Lower lobe of right lung (tissue), 2 donors: ENCODE measurements around the gene FAM53B. TPM values are rescaled to one million over a fixed set of nuclear protein-coding genes. Genes with fewer than 3 reads are reported as not detected.

Experiments
- ATAC-seq, 2 donors: fragments of 200-7000 bp; cut with Tn5 transposase; one replicate each; pipeline ENCODE4 v1.9.1; 2020 to 2022; ENCODE audit warnings: mild to moderate bottlenecking in 2 of 2, moderate library complexity in 2 of 2
- DNase-seq: peaks from one replicate; pipeline ENCODE4 v3.0.0-alpha.2; 2020
- H3K27ac ChIP-seq: fragments of 200-600 bp; one replicate; pipeline ENCODE4 v1.8.0; 2022
- H3K27me3 ChIP-seq: fragments of 200-600 bp; one replicate; pipeline ENCODE4 v1.8.0; 2022; ENCODE audit warnings: low read depth
- H3K36me3 ChIP-seq: fragments of 200-600 bp; one replicate; pipeline ENCODE4 v1.8.0; 2022; ENCODE audit warnings: mild to moderate bottlenecking
- H3K4me1 ChIP-seq: fragments of 200-600 bp; one replicate; pipeline ENCODE4 v1.8.0; 2022
- H3K4me3 ChIP-seq: fragments of 200-600 bp; one replicate; pipeline ENCODE4 v1.8.0; 2022; ENCODE audit warnings: mild to moderate bottlenecking
- H3K9me3 ChIP-seq: fragments of 200-600 bp; one replicate; pipeline ENCODE4 v1.8.0; 2022
- CTCF ChIP-seq: fragments of 200-600 bp; IDR thresholded peaks from one replicate; pipeline ENCODE4 v1.8.0; 2022; ENCODE audit warnings: antibody characterized with exemption, mild to moderate bottlenecking
- intact Hi-C: fragments of 100-400 bp; cut with DNase I; formaldehyde crosslinking; loops from one replicate; pipeline ENCODE4 v1.11.0; 2022
- total RNA-seq: library from RNA; stranded (reverse); fragmentation: NEBNext Ultra II Directional; extraction: Animal tissue kit (Norgen Biotek cat#: 25700); gene quantifications from one replicate; pipeline ENCODE4 v1.2.1, GENCODE V29; 2021
- donor health status: DM: no; HTN: yes; CAD: no; lungs with severe emphysema.

FAM53B gene
- total RNA-seq, 1 donor from 2014 or later = 40.7 TPM

GRCh38 chr10:124724279-124725027 lies 19.7 kb downstream of the FAM53B start:
- peaks cover 100% of the 10 kb centered on the region for H3K4me1 ChIP-seq

GRCh38 chr10:124723826-124724225 lies 20.4 kb downstream of the FAM53B start:
- Histone ChIP-seq H3K36me3 (no peaks in the 10 kb centered on the region), H3K27ac (peak overlapping the region; percentile 84)
- no peak for ATAC-seq

More at GRCh38 chr10:124724279-124725027, 19.7 kb downstream of the FAM53B start:
- TF ChIP-seq CTCF = no peak
- Histone ChIP-seq H3K36me3 (no peaks in the 10 kb centered on the region), H3K4me3 (no peak overlapping the region), H3K9me3 (no peaks in the 10 kb centered on the region), H3K27me3 (no peaks in the 10 kb centered on the region), H3K27ac (peak overlapping the region; percentile 84)
- intact Hi-C loops = no loop called here
- ATAC-seq (no peak), DNase-seq (no peak)

GRCh38 chr10:124722798-124723783 lies 21.1 kb downstream of the FAM53B start:
- no peaks in the 10 kb centered on the region for H3K36me3 ChIP-seq
- TF ChIP-seq CTCF = no peak
- intact Hi-C loops = no loop called here
- peak; percentile 55 to 67 for ATAC-seq
- H3K27ac ChIP-seq = peak overlapping the region; percentile 84
- no peak overlapping the region for H3K4me3 ChIP-seq
- H3K4me1 ChIP-seq = peaks cover 100% of the 10 kb centered on the region
- no peaks in the 10 kb centered on the region for H3K27me3 ChIP-seq
- H3K9me3 ChIP-seq = no peaks in the 10 kb centered on the region
- peak; percentile 63 for DNase-seq

More at GRCh38 chr10:124723826-124724225, 20.4 kb downstream of the FAM53B start:
- TF ChIP-seq CTCF = no peak
- Histone ChIP-seq H3K4me3 (no peak overlapping the region), H3K27me3 (no peaks in the 10 kb centered on the region), H3K9me3 (no peaks in the 10 kb centered on the region), H3K4me1 (peaks cover 100% of the 10 kb centered on the region)
- DNase-seq = no peak
- intact Hi-C loops = no loop called here

GRCh38 chr10:124721330-124722045 lies 22.7 kb downstream of the FAM53B start:
- DNase-seq (peak; percentile 68), ATAC-seq (peak; percentile 50 to 71)
- Histone ChIP-seq H3K36me3 (no peaks in the 10 kb centered on the region), H3K27me3 (no peaks in the 10 kb centered on the region), H3K27ac (peak overlapping the region; percentile 84), H3K9me3 (no peaks in the 10 kb centered on the region), H3K4me1 (peaks cover 100% of the 10 kb centered on the region), H3K4me3 (no peak overlapping the region)
- TF ChIP-seq CTCF = no peak
- intact Hi-C loops = no loop called here
